NK-92 (cell line): Measurements from ENCODE around the gene AATK.
"Not testable (repeated sequence)": the region's sequence is repeated elsewhere in the genome, so short reads cannot be mapped to it uniquely, and the experiment has no call there.

Experiments used
- DNase-seq: peaks from one replicate; lab custom pipeline; 2025; ENCODE audit not compliant: unreplicated experiment; lab: John Stamatoyannopoulos, UW

The AATK gene

DNA sequence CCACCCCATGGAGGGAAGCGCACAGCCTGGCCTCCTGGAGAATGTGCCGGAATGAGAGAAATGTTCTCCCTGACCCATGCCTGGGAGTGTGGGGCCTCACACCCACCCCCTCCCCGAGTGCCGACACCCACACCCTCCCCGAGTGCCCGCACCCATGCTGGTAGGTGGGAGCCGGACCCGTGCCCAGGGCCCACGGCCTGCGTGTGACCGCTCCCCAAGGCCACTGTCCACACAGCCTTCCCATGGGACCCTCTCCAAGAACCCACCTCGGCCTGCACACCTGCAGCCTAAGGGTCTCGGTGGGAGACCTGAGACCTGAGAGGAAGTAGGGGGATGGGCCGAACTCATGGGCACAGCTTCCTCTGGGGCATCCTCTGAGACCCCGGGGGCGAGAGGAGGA is 4.0 kb downstream of the AATK start:
- no peak for DNase-seq

DNA sequence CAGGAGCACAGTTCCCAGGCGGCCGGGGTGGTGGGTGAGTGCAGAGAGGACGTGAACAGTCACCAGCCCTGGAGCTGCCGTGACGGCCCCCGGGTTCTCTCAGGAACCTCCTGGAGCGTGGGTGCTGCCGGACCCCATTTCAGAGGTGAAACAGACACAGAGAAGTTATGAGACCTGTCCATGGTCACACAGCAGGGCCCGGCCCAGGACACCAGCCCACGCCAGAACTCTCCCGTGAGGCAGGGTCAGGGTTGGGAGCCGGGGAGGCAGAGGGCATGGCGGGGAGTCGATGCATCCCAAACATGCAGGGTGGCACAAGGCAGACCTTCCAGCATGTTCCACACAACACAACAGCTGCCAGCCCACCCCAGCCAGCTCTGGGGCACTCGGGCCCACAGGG is 4.5 kb downstream of the AATK start:
- DNase-seq: no peak

DNA sequence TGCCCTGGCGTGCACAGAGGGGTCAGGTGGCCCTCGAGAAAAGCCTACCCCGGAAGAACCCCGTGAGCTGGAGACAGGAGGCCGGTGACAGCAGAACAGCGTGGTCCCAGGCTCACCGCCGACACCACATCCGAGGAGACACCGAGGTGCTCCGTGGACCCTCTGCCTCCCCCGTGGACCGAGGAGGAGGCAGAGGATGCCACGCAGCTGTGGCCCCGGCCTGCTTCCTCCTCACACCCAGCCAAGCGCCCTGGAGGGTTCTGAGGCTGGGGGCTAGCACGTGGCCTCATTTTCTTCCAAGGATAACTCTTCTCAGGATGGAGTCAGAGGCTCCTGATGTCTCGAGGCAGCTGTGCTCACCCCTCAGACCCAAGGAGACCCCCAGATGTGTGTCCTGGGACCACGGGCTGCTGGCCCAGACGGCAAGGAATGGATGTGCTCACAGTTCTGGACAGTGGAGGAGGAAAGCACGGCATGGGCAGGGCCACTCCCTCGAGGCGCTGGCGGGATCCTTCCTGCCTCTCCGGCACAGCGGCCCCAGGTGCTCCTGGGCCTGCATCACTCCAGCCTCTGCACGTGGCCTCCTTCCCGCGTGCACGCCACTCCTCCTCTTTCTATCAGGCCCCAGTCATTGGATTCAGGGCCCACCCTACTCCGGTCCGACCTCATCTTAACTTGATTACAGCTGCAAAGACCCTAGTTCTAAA is 5.1 kb downstream of the AATK start:
- no peak for DNase-seq

DNA sequence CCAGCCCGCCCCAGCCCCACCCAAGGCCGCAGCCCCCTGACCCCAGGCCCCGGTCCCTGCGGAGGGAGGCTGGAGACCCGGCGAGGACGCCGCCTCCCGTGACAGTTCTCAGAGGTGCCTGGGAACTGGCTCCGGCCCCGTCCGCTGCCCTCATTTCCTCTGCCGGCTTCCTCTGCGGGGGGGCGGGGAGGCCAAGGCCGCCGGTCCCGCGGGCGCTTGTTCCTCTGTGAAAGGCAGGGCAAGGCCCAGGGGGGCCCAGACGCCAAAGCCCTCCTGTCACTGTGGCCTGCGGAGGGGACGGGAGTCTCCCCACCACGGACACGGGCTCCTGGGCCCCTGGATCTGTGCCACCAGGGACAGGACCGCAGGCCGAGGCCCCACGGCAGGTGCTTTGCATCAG is 5.7 kb downstream of the AATK start:
- no peak for DNase-seq

DNA sequence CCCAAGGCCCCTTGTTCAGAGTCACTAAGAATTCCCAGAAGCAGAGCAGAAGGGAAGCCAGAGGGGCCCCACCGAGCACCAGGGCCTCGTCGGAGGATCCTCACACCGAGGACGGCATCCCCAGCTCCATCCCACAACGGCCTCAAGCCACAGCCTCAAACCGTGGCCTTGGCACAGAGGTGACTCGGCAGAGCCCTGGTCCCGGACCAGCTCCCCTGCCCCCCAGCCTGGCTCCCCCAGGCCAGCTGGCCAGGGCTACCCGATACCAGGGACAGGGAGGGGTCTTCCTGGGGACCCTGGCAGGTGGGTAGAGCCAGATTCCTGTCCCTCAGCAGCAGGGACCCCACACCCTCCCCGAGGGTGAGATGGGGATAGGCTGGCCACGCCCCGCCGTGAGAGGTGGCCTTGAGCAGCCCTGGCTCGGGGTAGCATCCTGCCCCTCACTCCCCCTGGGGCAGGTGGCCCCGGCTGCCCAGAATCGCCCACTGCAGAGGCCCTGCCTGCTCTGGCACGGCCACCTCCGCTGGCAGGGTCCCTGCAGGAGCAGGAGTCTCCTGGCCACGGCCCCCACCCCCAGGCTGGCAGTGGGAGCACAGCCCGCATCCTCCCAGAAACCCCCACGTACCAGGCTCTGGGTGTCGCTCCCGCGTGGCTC is 6.3 kb downstream of the AATK start:
- no peak for DNase-seq

DNA sequence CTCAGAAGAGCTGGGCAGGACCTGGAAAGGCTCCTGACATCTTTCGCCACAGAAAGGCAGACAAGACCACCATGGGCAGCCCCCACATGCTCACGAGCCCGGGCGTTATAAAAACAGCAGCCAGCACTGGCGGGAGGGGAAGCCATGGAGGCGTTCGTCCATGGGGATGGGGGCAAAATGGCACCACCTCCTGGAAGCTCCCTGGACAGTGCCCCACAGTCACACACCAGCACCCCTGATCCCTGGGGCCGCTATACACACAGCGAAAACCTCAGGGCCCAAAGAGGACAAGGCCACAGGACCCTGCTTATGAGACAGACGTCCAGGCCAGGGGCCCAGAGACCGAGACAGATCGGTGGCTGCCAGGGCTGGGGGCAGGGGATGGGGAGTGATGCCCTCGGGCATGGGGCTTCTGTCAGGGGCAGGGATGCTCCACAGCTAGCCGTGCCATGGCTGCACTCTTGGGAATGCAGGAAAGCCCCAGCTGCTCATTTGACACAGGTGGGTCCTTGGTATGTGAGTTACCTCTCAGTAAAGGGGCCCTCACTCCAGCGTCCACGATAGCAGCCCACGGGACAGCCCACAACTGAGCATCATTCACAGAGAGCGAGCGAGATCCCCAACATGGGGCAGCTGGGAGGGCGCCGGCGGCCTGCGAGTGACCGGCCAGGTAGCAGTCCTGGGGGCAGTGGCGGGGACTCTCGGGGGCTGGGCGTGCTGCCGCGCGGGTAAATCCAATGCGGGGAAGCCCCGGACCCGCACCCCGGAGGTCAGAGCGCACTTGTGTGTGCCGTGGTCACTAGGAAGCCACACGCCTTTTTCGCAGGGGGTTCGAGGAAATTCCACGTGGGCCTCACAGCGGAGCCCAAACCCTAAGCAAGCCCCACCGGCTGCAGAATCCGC is 7.1 kb downstream of the AATK start:
- DNase-seq: no peak

DNA sequence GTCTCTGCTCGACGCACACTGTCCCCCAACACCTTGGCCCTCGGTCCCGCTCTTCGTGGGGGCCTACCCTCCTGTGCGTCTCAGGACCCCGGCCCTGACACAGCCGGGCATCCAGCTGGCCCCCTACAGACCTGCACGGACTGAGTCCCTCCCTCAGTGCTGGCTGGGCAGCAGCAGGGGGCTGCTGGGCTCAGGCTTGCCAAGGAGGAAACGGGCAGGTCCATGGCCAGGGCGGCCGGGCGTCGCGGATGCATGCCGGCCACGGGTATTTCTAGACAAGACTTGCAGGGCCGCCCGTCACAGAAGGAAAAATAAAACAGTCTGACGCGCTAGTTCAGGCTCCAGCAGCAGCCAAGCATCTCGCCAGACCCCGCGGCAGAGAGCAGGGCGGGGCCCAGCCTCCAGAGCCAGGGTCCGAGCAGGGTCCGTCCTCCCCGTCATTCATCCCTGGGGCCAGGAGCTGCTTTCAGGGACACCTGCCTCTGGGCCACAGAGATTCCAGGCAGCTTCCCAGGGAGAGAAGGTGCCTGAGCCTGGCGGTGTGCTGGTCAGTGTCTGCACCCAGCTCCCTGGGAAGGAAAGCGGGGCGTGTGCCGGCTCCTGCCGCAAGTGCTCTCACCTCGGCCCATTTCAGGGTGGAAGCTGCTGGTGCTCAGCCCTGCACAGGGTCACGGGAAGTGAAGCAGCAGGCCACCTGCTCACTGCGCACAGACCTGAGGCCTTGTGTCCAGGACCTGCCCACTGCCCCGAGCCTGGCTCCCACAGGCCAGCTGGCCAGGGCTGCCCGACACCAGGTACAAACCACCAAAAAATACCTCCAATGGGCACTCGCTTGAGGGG is 8.0 kb downstream of the AATK start:
- DNase-seq: no peak

DNA sequence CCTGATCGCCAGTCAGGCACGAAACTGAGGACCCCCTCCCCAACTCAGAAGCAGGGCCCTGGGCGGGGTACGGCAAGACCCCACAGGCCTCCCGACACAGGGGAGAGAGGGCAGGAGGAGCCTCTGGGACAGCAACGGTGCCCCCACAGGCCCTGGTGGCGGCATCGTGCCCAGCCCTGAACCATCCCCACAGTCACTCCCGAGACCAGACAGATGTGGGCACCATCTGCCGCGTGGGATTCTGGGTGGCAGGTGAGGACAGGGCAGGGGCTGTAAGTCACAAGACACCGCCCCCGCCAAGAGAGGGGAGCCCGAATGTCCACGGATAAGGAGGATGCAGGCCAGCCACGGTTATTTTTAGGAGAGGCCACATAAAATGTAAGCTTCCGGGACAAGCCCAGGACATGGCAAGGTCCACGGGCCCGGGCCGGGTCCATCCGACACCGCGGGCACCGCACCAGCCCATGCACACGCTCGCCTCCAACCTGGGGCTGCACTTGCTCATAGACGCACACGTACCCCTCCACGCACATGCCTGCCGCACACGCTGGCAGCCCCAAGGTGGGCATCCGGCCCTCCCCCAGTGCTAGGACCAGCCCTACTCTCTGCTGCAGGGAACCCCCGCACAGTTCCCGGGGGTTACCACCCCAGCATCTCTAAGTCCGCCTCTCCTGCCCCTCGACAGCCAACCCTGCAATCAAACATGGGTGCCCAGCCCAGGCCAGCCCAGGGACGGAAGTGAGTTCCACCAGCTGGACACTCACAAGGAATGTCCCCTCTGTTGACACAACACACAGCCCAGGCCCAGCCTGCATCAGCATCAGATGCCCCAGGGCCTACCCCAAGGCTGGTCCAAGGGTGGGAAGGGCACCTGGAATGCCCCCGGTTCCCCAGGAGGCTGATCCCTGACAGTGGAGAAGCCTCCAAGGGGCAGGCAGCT is 8.9 kb downstream of the AATK start:
- DNase-seq: no peak

DNA sequence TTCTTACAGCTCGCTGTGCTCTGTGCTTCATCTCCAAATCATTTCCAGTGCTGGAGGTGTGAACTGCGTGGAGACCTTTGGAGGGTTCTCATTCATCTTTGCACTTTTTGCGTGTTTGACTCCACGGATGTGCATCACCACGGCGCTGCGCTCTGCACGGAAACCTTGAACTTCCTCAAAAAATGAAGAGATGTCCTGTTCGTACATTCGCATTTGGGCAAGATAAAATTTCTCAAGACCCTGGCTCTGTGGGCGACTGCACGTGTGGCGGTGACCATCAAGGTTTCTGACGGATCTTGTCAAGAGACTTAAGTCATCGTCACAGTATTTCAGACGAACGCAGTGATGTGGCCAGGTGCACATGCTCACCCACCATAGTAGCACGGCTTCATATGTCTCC is 11.1 kb downstream of the AATK start:
- DNase-seq: no peak

DNA sequence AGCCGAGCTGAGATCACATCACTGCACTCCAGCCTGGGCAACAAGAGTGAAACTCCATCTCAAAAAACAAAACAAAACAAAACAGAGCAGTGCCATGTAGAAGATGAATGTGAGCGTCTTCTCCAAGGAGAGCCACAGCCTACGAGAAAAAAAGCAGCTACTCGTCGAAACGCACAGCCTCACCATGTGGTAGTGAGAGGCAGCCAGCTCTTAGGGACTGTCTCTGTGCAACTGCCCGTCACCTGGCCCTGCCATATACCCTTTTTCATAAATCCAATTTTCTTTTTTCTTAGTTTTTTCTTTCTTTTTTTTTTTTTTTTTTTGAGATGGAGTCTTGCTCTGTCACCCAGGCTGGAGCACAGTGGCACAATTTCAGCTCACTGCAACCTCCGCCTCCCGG is 12.0 kb downstream of the AATK start:
- DNase-seq: not testable (repeated sequence)

DNA sequence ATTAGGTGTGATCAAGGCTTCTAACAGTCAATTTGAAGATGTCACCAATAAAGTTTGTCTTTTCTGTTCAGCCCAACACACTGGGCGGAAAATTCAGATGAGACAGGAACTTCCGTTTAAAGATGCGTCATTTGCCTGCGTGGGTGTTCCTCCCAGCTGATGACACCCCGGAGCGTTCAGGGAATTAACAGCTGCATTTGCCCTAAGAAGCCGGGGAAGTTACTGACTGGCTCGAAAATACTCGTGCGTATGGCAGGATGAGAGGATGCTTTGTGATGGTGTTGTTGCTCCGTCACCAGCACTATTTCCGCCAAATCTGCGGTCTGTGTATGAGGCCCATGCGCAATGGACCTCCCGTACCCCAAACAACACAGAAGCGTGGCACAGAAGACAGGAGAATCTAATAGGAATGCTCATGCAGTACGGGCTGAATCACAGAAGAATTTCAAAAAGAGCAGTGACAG is 12.6 kb downstream of the AATK start:
- DNase-seq: no peak

DNA sequence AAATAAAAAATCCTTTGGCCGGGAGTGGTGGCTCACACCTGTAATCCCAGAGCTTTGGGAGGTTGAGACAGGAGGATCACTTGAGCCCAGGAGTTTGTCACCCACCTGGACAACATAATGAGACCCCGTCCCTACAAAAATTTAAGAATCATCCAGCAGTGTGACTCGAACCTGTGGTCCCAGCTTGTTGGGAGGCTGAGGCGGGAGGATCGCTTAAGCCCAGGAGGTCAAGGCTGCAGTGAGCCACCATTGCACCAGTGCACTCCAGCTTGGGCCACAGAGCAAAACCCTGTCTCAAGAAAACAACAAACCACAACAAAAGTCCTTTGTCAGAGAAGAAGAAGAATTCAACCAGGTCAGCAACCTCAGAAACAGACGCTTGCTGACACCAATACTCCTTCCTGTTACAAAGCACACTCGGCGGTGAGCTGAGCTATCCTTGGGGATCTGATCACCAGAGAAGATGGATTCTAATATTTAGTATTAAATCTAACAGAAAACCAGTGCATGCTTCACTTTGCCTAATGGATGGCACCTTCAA is 13.7 kb downstream of the AATK start:
- no peak for DNase-seq

DNA sequence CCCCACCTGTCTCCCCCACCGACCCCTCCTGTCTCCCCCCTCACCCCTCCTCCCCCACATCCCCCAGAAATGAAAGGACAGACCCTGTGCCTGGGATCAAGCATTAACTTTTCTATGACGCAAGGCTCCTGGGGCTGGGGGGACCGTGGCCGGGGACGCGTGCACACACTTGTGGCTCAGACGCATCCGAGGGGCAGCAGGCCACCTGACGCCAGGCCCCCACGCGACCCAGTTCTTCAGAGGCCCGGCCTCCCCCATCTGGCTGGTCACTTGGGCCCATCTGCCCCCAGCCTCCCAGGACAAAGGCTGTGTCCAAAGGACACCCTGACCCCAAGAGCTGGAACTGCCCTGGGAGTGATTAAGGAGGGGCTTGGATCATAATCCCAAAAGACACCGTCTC is 14.7 kb downstream of the AATK start:
- no peak for DNase-seq

DNA sequence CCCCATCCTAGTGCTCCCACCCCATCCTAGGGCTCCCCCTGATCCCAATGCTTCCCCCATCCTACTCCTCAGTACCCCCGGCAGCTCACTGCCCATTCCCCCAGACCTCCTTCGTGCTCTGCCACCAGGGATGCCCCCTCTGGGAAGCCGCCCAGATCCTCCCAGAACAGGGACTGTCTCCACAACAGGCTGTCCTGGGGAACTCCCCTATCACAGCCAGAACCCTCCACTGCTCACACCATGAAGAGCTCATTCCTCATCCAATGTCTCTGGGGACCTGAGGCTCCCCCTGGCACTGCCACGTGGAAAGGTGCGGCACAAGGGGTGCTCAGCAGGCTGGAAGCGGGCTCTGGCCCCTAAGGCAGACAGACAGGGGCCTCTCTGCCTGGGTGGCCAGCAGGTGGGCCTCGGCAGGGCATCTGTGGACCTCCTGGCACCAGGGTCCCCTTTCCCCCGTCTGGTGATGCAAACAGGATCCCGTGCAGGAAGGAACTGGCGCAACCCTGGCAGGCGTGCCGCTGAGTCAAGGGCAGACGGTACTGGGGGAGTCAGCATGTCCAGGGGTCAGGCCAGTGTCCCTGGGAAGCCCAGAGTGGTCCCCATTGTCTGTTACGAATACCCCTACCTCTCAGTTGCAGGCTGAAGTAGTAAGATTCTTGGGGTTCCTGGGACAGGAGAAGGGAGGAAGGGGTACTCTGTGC is 15.5 kb downstream of the AATK start:
- DNase-seq: no peak

DNA sequence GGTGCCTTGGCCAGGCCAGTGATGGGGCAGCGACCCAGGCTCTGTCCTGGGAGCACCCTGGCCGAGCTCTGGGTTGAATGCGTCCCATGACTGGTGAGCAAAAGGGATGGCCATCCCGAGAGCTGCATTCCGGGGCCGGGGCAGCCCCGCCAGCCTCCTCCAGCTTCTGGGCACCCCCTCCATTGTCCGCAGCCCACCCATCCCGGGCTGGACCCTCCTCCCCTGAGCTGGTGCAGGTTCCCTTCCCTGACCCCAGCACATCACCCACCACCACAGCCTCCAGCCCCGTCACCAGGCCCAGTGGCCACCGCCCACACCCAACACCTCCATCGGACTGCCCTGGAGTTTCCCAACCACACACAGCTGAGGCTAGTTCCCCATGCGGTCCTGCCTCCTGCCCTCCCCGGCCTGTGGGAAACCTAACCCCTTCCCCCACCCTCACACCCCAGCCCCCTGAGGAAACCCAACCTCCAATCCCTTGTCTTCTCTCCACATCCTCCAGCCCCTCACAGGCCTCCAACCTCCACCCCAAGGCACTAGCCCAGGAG is 17.0 kb downstream of the AATK start:
- DNase-seq: no peak

DNA sequence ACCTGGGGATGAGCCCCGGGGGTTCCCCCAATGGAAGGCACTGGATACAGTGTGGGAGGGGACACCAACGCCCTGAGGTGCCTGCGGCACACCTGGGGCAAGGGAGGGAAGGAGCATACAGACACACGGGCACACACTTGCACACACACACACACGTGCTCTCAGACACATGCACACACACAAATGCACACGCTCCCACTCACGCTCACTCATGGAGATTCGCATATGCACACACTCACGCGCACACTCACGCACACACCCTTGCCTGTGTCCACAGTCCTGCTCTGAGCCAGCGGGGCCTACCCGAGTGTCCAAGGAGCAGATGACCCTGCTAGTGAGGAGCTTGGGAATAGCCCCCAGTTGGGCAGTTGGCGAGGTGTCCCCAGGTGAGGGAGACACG is 17.4 kb downstream of the AATK start:
- DNase-seq: no peak

DNA sequence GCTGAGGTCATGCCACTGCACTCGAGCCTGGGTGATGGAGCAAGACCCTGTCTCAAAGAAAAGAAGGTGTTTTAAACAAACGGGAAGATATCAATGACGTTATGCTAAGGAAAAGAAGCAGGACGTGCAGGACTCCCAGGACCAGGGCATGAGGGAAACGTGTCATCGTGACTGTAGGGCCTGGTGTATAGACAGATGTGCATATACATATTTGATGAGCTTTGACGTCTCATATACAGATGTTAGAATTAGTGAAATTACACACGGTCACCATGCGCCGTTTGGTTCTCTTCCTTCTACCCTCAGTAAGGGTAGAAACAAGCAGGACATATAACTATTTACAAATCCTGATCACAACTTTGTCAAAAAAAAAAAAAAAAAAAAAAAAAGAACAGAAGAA is 18.3 kb downstream of the AATK start:
- DNase-seq: no peak

DNA sequence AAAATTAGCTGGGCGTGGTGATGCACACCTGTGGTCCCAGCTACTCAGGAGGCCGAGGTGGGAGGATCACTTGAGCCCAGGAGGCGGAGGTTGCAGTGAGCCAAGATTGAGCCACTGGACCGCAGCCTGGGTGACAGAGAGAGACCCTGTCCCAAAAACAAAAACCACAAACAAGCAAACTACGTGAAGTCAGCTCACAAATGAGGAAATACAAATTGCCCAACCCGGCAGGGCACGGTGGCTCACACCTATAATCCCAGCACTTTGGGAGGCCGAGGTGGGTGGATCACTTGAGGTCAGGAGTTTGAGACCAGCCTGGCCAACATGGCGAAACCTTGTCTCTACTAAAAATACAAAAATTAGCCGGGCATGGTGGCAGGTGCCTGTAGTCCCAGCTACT is 19.8 kb downstream of the AATK start:
- not testable (repeated sequence) for DNase-seq

DNA sequence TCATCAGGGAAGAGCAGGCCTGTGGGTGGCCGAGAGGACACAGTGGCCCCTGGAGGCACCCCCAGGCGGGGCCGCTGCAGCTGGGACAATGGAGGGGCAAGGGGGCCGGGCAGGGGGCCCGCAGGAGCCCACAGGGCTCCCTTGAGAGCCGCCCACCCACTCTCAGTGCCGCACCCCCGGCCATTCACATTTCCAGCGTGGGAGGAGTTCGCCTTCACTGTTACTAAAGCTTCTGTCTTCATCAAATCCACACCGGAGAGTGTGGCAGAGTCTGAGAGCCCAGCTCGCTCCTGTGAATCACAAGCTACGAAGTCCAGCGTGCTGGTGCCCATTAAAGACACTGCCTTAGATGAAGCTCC is 21.6 kb downstream of the AATK start:
- no peak for DNase-seq
